Stimulated activated naive CD4-positive, alpha-beta T cell (primary cell): ENCODE data around the gene CNTNAP2.

Experiments used
- DNase-seq, 6 experiments: peaks; one replicate each; lab custom pipeline; 2025; lab: John Stamatoyannopoulos, UW

The CNTNAP2 gene

DNA sequence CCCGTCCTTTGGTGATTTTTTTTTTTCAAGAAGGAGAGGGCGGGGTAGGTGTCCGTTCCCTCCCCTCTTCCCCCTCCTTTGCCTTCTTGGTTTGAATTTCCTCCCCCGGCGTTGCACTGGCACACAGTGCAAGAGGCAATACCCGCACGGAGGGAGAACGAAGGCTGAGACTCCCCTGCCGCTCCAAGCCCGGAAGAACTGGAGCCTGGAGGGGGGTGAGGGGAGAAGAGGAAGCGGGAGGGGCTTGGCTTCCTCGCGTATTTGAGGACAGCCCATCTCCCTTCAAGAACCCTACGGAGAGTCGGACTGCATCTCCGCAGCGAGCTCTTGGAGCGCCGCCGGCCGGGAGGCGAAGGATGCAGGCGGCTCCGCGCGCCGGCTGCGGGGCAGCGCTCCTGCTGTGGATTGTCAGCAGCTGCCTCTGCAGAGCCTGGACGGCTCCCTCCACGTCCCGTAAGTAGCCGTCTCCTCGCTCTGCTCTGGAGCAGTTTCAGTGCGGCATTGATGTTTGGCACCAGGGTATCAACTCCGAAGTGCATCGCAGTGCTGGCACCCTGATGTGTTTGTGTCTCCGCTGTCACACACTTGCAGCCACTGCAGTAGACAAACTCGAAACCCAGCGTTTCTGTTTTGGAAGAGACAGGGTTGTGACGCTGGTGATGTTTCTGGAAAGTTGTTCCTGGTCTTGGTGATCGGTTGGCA lies at the start of gene CNTNAP2:
CNTNAP2 (plus strand) TSS at position 281 of the 702 bp plus-strand sequence; CDS start at position 357, 76 bp downstream.
- no peak for DNase-seq

DNA sequence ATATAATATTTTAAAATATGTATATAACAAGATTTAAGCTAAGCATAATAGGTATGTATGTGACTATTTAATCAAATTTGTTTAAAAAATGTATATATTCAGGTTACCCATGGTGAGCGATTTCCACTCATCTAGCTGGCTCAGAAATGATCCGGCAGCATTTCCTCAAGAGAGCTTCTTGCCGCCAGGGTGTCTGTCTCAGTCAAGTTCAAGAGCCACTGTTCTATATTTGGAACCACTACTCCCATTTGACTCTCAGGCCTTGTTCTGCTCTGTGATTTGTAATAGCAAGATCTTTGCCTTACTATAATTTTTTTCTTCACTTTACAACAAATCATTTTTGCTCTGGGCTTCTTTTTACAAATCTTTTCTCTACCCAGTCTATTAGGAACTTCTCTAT lies 48.7 kb upstream of the CNTNAP2 start:
- DNase-seq = no peak

DNA sequence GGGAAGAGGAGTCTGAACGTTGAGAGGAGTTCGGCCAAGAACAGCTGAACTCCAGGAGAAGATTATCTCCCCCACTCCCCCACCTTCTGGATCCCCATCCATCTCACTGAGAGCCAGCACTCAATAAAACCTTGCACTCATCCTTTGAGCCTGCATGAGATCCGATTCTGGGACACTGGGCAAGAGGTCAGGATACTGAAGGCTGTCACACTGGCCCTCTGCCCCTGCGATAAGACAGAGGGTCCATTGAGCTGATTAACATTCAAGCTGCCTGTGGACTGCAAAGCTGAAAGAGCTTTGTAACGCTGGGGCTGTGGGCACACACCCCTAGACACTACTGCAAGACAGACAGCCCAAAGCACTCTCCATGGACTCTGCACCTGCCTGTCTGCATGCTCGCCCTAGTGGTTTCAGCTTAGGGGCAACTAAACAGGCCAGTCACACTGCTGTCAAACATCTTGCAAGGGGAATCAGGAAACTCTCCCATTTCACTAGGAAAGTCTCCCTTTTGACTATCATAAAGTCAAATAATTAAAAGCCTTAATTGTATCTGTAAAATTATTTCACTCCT lies 42.3 kb upstream of the CNTNAP2 start:
- no peak for DNase-seq

DNA sequence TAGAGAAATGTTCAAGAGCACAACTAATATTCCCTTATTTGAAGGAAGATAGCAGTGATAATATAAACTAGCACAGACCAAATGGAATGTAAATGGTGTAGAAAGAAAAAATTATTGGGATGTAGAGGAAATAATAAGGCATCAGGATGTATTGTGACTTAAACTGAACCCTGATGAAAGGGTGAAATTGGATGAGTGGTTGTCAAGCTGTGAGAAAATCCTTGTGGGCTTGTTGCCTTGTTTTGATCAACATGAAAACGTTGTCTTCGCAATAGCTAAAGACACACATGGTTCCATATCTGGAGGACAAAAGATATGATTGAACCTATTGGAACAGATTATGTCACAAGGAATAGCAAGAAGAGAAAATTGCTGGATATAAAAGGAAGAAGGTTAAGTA lies 40.3 kb upstream of the CNTNAP2 start:
- no peak for DNase-seq

DNA sequence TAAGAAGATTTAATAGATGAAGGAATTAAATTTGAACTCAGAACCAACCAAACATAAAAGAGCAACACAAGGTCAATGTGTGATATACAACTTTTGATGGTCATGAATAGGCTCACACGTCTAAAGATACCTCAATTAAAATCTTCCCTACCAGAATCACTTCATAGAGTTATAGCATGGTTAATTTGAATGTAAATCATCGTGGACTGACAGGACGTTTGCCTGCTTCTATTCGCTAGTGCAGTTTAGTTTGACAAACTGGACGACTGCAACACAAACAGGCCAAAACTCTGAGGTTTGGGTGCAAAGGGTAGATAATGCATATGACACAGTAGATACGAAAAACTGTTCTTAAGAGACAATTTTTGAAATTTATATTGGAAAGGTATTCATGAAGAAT lies 32.5 kb upstream of the CNTNAP2 start:
- DNase-seq = no peak

DNA sequence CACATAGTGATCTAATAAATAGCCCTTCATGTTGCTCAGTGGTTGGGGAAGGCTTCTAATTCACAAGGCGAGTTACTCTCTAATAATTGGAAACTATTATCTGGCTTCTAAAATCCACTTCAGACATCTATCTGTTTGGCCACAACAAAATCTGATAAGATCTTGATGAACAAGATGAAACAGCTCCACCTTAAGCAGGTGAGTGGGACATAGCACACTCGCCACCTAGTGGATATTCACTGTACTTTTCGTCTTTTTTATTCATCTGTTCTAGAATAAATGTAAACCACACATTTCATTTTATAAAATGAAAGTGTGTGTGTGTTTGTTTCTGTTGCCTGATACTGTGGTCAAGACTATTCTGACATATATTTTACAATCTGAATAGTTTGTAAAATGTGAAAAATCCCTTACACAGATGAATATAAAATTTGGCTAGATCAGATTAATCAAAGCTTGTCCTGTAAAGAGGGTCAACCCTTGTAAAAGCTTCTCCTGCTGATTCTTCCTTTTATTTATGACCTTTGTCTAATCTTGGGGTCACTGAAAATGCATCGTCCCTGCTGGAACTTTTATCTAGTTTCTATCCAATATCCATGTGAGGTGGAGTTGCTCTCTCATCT lies 26.5 kb upstream of the CNTNAP2 start:
- DNase-seq = peak in 2 of 6 experiments; percentile 8 to 16

DNA sequence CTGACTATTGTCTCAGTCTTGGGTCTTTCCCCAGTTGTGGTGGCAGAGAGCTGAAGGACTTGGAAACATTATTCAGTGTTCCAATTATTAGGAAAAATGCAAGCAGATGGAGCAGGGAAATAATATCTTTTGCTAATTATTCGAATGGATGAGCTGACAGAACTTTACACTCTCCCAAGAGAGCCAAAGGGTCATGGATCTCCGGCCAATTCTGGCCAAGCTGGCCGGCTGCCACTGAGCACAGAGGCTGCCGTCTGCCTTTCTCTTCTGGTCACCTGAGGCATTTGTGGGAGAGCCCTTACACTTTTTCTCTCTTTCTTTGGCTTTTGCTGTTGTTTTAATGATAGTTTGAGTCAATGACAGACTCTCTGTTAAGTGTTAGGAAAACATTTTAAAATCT lies 22.2 kb upstream of the CNTNAP2 start:
- DNase-seq = no peak

DNA sequence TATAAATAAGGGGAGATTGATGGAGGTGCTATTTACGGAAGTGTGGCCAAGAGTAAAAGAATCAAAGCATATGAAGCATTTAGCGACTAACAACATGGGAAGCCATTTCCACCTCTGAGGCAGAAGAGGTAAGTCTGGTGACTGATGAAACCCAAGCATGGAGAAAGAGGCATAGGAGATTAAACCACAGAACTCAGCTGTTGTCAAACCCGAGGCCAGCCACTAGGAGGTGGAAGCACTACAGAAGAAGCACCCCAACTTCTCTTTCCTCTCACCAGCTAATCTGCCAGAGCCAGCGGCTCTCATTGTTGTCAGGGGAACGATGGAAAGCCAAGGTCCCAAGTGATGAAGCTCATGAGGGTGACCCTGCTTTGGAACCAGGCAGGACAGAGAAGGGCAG lies 19.6 kb upstream of the CNTNAP2 start:
- DNase-seq = no peak

DNA sequence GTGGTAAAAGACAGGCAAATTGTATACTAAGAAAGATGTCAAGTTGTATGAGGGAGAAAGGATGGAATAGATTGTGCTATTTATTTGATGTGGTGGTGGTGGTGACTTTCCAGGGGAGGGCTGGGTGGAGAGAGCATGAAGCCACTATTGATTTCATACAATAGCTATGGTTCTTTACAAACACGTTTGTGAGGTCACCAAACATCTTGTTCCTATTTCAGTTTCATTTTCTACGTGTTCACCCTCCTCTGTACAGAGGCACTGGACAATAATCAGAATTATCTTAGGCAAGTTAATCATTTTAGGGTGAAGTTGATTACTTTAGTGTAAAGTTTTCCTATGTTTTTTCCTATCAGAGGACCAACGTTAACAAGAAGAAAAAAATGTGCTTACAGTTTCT lies 10.3 kb upstream of the CNTNAP2 start:
- no peak for DNase-seq

DNA sequence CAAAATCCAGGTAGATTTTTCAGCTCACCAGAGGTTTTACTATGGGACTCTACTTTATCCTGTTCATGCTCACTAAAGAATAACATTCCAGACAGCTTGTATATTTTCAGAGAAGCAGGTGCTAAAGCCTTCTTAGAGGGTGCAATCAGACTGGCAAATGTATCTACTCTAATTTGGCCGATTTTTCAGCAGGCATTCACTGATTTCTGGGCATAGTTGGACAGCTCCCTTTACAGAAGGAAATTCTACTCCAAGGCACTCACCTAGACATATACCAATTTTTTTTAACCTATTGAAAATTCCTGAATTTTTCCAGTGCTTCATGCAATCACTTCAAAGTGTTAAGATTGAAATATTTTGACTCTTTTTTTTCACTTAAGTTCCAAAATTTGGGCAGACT lies 3.8 kb upstream of the CNTNAP2 start:
- no peak for DNase-seq

DNA sequence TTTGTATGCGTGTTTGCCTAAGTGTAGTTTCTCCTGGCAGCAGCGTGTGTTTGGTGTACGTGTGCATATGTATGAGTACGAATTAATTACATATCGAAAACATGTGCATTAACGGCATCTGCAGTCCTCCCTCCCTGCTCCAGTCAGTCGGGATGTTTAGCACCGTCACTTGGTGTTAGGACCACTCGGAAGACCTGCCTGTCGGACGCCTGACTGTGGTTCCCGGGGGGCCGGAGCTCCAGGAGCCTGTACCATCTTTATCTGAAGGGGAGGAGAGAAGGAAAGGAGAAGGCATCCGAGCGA lies 1.1 kb upstream of the CNTNAP2 start:
- DNase-seq = no peak

DNA sequence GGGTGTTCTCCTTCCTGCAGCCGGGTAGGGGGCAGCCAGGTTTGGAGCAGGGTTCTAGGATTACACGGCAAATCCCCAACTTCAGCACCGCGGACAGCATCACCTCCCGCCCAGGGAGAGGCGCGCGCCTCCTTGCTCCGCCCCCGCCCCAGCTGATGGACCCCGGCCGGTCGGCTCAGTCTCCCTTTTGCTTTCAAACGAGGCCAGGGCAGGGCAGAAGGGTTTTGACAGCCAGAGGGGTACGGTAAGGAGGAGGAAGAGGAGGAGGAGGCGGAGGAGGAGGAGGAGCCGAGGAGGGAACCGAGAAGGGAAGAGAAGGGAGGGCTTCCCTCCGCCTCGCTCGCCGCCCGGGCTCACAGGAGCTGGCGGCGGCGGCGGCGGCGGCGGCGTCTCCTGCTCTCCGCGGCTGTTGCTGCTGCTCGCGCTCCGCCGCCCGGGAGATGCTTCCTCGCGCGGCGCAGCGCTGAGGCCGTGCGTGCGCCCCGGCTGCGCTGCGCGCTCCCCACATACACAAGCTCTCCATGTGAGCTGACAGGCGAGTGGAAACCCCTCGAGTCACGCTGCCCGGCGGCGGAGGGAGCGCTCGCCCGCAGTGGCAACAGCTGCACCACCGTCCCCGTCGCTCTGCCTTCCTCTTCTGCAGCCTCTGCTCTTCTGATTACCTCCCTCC lies 615 bp upstream of the CNTNAP2 start:
- DNase-seq = no peak

DNA sequence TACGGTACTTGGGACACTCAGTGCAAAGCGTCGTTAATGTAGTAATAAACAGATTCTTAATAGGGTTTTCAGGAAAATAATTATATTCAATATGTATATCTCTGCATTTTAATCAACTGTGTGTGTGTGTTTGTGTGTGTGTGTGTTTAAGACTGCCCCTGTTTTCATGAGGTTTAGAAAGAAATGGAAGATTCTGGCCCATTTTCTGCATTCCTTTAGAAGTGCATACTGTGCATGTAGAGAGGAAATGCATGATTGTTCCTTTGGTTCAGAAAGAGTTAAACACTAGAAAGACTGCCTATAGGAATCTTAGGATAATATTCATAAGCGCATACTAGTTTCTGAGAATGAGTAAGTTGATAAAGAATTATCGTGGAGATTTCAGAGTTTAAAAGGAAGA lies 975 bp downstream of the CNTNAP2 start:
- no peak for DNase-seq

DNA sequence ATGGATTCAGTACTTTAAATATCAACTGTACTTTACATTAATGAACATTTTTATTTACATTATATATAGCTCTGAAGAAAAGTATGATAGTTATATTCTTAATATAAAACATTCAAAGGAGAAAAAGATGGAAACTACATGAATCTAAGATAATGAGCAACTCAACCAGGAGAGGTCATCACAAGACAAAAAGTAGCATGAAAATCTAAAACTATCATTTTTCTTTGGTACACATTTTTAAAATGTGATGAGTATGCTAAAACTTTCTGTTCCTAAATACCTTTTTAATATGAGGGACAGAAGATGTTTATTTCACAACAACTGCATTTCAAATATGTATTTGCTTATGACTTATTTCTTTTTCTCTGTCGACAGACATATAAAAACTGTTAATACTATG lies 2.4 kb downstream of the CNTNAP2 start:
- DNase-seq = no peak

DNA sequence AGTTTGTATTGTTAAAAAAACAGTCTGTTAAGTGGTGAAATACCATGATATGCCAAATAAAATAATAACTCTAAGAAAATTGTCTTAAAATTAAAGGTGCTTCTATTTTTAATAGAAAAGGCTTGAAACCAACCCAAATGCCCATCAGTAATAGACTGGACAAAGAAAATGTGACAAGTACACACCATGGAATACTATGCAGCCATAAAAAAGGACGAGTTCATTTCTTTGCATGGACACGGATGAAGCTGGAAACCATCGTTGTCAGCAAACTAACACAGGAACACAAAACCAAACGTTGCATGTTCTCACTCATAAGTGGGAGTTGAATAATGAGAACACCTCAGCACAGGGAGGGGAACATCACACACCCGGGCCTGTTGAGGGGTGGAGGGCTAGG lies 7.1 kb downstream of the CNTNAP2 start:
- DNase-seq = no peak

DNA sequence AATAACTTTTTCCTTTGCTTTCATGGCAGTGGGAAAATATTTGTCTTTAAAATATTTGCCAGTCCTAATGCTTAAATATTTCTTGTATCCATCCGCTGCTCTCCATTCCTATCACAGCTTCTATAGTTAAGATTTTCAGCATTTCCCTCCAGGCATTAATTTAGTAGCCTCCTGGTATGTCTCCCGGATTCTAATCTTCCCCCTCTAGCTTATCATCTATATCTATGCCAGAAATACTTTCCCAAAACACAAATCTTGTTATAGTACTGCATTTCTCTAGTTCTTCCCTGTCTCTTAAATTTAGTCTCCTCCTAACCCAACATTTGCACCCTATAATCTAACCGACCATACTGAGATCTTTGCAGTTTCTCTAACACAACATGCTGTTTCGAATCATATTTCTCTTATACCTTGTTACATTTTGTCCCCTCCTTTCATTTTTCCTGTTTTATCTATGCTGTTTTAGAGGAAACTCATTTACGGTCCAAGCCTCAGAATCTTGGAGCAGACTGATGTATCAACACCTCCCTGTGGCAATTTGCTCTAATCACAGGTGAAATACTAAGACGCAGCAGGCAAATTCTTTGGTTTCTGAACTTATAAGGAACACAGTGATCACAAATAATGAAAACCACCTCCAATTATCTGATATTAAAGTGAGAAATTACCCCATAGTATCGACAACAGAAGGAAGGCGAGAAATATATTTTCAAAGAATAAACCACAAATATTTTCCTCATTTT lies 10.3 kb downstream of the CNTNAP2 start:
- DNase-seq = no peak

DNA sequence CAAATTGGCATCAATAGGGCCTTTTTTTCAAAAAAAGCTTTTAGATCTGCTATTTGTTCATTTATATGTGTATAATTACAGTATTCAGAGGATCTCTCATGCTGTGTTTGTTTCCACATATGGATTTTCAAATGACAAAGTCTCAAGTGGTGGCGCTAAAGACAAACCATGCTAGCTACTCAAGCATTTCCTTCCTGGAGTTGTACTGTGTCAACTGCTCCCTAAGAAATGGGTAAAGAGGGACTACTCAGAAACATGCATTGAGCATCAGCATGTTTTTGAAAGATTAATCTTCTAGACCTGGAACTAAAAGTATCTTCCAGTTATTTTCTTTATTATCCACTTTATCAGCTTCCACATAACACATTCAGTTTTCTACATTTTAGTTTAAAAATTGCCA lies 12.7 kb downstream of the CNTNAP2 start:
- no peak for DNase-seq

DNA sequence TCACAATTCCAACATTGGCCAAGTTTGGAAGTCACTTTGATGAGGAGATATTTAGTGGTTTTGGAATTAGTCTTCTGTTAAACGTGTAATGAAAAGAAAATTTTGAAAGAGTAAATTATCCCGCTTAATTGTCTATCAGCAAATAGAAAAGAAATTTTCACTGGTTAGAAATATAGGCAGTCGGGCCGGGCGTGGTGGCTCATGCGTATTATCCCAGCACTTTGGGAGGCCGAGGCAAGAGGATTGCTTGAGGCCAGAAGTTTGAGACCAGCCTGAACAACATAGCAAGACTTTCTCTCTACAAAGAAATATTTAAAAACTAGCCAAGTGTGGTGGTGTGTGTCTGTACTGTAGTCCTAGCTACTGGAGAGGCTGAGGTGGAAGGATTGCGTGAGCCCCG lies 13.4 kb downstream of the CNTNAP2 start:
- no peak for DNase-seq

DNA sequence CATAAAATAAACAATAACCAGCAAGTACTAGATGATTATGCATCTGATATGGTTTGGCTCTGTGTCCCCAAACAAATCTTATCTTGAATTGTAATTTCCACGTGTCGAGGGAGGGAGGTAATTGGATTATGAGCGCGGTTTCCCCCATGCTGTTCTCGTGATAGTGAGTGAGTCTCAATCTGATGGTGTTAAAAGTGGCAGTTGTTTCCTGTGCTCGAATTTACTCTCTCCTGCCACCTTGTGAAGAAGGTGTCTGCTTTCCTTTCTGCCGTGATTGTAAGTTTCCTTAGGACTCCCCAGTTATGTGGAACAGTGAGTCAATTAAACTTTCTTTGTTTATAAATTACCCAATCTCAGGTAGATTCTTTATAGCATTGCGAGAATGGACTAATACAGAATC lies 15.1 kb downstream of the CNTNAP2 start:
- no peak for DNase-seq

DNA sequence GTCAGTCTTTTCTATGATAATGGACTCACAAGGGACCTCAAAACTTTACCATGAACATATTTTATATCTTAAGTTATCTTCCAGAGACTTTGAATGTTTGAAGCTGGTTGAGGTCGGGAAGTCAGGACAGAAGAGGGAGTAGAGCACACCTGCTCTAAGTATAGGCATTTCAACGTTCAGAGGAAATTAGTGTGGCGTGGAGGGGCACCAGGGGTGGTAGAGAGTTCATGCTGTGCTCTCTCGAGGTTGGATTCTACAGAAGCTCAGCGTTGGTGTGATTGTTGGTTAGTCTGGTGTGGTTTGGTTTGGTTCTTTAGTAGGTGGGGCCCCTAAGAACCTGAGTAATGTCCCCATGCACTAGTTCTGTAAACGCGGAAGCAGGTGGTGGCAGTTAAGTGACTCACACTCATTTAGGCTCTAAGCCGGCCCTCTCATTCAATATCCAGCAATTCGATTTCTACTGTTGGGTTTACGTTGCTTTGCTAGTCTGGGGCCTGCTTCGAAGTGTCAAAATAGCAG lies 19.8 kb downstream of the CNTNAP2 start:
- DNase-seq = no peak

DNA sequence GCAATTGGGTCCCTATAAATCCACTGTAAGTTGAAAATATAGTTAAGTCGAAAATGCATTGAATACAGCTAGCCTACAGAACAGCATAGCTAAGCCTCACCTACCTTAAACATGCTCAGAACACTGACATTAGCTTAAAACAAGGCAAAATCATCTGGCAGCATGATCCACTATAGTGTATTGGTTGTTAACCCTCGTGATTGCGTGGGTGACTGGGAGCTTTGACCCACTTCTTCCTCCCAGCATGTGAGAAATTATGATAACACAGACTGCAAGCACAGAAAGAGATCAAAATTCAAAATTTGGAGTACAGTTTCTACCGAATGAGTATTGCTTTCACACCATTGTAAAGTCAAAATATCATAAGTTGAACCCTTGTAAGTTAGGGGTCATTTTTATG lies 22.3 kb downstream of the CNTNAP2 start:
- no peak for DNase-seq

DNA sequence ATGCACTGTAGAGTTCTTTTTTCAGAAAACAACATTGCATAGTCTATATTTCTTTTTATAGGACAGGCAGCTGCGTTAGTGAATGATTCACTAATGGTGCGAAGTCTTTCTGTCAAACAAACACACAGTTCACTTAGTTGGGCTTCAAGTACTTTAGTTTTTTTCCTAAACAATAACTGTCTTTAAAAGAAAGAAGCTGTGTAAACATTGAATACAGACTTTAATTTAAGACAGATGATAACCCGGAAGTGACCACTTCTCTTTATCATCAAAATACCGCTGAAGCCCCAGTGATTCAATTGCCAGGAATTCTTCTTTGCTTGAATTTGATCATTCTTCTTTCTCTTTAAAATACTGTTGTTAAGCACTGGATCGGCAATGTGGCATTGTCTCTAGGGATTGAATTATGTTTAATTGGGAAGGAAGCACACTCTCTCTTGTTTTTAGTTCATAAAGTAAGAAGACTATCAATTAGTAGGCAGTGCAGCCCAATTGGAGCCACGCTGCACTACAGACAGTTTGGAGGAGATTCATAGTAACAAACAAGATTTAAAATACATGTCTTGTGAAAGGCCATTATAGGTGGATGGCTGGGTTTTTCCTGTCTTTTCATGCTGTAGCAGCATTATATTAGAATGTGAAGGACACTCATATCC lies 30.4 kb downstream of the CNTNAP2 start:
- no peak for DNase-seq
